Esophagus mucosa (tissue), 1 donor: Measurements from ENCODE around the gene IFNA1. TPM values are rescaled to one million over a fixed set of nuclear protein-coding genes. Genes with fewer than 3 reads are reported as not detected.
"Not testable (repeated sequence)": the region's sequence is repeated elsewhere in the genome, so short reads cannot be mapped to it uniquely, and the experiment has no call there.

Source experiments
- ATAC-seq: fragments of 200-7000 bp; cut with Tn5 transposase; one replicate; pipeline ENCODE4 v1.9.1; 2020
- total RNA-seq: library from RNA; stranded (reverse); gene quantifications from one replicate; pipeline ENCODE4 v1.2.4, GENCODE V29; 2023
- donor health status: DM: yes; HTN: yes; CAD: no.

The IFNA1 gene
- not detected for total RNA-seq

DNA sequence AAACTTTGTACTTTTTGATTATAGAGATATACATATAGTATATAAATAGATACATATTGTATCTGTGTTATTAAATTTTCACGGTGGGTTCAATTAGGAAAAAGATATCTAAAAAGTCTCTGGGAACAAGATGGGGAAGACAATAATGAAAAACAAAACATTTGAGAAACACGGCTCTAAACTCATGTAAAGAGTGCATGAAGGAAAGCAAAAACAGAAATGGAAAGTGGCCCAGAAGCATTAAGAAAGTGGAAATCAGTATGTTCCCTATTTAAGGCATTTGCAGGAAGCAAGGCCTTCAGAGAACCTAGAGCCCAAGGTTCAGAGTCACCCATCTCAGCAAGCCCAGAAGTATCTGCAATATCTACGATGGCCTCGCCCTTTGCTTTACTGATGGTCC lies at the start of gene IFNA1:
Gene IFNA1, plus strand, starts transcription at position 301 of the 400 bp plus-strand sequence. Its CDS starts 69 bp downstream, at position 370.
- ATAC-seq = no peak

- peak; percentile 64 for ATAC-seq
Observed at GRCh38 chr9:21392270-21392669, 48.0 kb upstream of the IFNA1 start.

GRCh38 chr9:21395778-21396717 lies 44.2 kb upstream of the IFNA1 start:
- no peak for ATAC-seq

- ATAC-seq = no peak
Observed at GRCh38 chr9:21398955-21399489, 41.2 kb upstream of the IFNA1 start.

- no peak for ATAC-seq
Observed at GRCh38 chr9:21399956-21400355, 40.3 kb upstream of the IFNA1 start.

GRCh38 chr9:21402386-21403251 lies 37.6 kb upstream of the IFNA1 start:
- no peak for ATAC-seq

DNA sequence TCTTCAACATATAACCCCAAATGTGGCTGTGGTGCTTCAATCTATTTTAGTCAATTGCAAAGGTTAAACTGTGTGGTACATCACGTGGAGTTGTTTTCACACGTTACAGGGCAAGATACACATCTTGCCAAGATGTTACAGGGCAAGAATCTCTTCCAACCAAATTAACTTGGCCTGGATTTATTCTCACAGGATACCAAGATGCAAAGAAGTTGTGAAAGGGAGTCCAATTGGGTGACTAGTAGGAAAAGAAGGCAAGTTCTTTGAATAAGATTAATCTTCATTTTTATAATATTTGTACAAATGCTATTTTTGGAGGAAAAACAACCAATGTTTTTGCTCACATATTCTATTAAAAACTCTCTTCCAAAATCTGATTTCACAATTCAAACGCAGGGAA lies 36.1 kb upstream of the IFNA1 start:
- ATAC-seq = no peak

GRCh38 chr9:21408817-21409216 lies 31.4 kb upstream of the IFNA1 start, which contains the start of gene IFNA8:
IFNA8 (plus strand) TSS chr9:21409117; CDS start chr9:21409177, 60 bp downstream.
- ATAC-seq = no peak

DNA sequence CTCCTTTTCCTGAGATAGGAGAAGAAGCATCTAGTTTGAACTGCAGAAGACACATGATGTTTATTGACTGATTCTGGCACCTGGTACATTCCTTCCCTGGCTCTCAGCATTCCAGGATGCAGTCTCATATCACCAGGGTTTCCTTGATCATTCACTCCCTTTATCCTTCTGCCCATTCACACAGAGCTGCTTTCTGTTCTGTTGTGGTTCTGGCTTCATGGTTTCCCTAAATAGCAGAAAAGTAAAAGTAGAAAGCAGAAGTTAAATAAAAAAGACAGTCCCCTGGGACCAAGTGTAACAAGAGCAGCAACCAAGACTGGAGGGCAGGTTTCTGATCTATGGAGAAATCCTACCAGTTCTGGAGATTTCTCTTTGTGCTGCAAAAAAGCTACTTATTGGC lies 28.1 kb upstream of the IFNA1 start:
- no peak for ATAC-seq

DNA sequence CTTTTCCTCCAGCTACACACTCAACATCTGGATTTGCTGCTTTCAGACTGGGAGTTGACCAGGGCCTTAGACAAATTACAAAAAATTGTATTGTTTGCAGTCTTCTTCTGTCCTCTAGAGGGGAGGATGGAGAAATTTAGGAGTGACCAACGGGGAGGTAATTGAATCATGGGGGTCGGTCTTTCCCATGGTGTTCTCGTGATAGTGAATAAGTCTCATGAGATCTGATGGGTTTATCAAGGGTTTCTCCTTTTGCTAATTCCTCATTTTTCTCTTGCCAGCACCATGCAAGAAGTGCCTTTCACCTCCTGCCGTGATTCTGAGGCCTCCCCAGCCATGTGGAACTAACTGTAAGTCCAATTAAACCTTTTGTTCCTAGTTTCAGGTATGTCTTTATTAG lies 27.1 kb upstream of the IFNA1 start:
- ATAC-seq = no peak

DNA sequence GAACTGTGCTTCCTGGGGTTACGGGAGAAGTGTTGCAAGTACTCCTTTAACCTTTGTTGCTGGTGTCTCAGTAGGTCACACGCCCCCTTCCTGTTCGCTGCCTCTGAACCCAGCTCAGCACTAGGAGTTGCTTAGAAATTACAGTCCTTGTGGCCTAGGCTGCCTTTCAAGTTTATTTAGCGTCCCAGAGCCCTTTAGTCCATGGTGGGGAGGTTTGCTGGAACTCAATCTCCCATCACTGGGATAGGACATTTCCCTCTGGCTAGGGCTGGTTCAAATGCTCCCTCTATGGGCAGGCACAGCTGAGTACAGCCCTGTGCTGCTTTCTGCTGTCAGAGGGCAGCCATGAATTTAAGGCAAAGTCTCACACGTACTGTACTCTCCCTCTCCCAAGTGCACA lies 26.6 kb upstream of the IFNA1 start:
- ATAC-seq = no peak

DNA sequence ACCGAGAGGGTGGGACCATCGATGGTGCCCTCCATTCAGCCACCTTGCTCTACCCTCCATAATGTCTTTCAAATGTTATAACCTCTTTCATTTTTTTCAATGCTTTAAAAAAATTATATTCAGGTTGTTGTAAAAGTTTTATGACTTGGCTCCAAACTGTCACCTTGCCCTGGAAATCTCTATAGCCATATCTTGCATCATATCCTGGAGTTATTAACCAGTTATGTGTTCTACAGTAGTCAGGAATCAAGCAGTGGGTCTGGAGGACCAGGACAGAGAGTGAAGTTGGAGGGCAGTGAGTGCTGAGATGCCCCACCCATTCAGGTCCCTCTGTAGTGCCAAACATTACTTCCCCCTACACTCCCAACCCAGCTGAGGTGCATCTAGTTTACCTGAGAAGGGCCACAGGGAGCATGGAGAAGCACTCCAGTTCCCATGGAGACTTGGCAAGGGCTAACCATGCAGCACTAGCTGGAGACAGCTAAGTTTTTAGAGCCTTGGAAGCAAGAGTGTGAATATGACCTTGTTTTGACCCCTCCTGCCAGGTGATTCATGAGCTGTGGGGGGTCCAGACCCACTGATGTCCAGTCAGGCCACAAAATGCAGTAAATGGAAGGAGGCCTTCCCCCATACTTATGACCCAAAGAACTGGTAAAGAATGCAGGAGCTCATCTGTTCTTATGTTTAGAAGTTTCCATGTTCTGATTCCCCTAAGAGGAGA lies 25.9 kb upstream of the IFNA1 start:
- ATAC-seq = no peak

DNA sequence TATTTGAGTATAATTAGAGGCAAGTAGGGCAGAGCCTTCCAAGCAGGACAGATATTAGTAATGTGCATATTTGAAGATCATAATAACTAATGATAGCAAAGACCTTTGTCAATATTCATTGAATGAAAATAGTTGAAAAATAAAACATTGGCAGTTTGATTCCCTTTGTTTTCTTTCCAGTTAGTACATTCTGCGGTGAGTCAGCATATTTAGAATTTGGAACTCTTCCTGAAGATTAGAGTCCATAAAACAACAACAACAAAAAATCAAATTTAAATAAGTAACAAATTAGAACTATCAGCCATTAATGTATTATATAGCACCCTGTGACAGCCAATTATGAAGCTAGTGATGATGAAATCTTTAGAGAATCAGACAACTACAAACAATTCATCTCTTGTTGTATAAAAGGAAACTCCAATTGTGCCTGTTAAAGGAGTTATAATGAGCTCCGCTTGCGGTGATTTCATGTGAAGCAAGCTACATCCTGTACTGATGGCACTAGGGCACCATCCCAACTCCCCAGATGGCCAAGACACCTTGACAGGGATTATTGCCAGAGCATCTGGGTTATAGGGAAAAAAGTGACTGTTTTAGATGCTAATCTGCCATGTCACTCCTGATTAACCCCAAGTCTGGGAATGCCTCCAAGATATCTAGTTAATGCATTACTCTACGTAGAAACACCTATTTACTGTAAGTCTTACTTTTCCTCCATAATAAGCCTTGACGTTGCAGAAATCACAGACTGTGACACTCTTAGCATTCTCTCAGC lies 24.6 kb upstream of the IFNA1 start:
- ATAC-seq = peak; percentile 22

DNA sequence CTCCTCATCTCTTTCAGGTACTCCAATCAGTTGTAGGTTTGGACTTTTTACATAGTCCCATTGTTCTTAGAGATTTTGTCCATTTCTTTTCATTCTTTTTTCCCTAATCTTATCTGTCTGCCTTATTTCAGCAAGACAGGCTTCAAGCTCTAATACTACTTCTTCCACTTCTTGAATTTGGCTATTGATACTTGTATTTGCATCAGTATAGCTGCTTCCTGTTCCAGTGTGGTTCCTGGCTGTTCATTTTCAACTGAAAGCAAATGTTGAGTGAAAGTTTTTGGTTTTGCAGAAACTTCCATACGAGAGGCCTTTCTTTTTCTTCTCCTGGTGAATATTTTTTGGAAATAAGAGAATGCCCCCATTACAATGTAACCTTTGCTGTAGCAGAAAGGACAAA lies 12.0 kb upstream of the IFNA1 start:
- no peak for ATAC-seq

GRCh38 chr9:21429191-21429590 lies 11.0 kb upstream of the IFNA1 start:
- no peak for ATAC-seq

- ATAC-seq = no peak
Observed at GRCh38 chr9:21432672-21433425, 7.4 kb upstream of the IFNA1 start.

DNA sequence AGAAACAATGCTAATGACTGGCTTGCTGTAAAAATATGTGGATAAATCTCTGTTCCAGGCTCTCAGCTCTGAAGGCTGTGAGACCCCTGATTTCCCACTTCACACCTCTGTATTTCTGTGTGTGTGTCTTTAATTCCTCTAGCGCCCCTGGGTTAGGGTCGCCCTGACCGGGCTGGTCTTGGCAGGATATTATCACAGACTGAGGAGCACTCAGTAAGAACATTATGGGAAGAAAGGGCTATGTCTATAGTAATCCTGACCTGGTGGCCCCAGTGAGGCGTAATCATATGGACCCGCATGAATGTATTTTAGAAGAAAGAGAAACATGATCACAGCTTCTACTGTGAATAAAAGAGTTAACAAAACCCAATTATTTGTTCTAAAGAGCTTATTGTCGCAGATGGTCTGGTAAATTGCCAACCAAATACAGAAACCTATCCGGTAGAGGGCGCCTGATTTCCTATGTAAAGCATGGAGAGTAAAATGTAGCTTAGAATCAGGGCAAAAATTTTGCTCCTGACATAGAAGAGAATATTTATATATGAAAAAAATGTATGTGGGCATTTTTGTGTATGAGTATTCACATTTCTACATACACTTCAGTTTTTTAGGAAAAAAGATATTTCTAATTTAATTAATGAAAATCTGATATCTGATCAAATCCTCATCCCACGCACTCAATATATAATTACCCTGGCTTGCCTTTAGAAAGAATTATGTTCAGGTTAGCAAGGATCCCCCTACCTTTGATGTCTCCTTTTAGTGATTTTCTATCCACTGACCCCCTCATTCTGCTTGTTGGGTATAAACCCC lies 5.8 kb upstream of the IFNA1 start:
- ATAC-seq = peak; percentile 42

- not testable (repeated sequence) for ATAC-seq
Observed at GRCh38 chr9:21435015-21435383, 5.2 kb upstream of the IFNA1 start.

- peak; percentile 15 for ATAC-seq
Observed at GRCh38 chr9:21443849-21444625, 3.8 kb downstream of the IFNA1 start.
